Measurements from ENCODE around the gene GSK3B. TPM values are rescaled to one million over a fixed set of nuclear protein-coding genes. Genes with fewer than 3 reads are reported as not detected.

The GSK3B gene
- total RNA-seq, 1 experiment from 2014 or later = 56.5 TPM

- Mint-ChIP-seq H3K4me1 (peaks cover 23 to 35% of the 10 kb centered on the region in 2 experiments), H3K9me3 (no peaks in the 10 kb centered on the region), H3K27me3 (ENCODE audit: low read depth) (no peaks in the 10 kb centered on the region), H3K36me3 (ENCODE audit: insufficient read depth in 1 of 3, low read depth in 3 of 3) (no peaks in the 10 kb centered on the region; a peak in 2 of 7 replicates), H3K4me3 (no peak overlapping the region), H3K27ac (no peak overlapping the region)
- Histone ChIP-seq H3K27me3 (ENCODE audit: insufficient read depth, low read length) (no peaks in the 10 kb centered on the region), H3K4ac (ENCODE audit: low read depth, low read length) (no peak overlapping the region), H3K18ac (ENCODE audit: insufficient read length, low read depth, low read length) (no peak overlapping the region), H3K9ac (ENCODE audit: extremely low read depth, insufficient read length, low read length) (no peak overlapping the region), H4K20me1 (ENCODE audit: control insufficient read depth, insufficient read depth, insufficient read length) (no peaks in the 10 kb centered on the region), H2BK20ac (ENCODE audit: low read depth, low read length, poor library complexity, severe bottlenecking) (no peak overlapping the region), H2BK12ac (ENCODE audit: insufficient read length, low read depth, low read length) (no peak overlapping the region), H3K23ac (ENCODE audit: insufficient read length, low read depth, low read length) (no peak overlapping the region), H3K23me2 (ENCODE audit: insufficient read length, low read depth, low read length, poor library complexity, severe bottlenecking) (no peaks in the 10 kb centered on the region), H3K4me1 (ENCODE audit: insufficient read depth, low read length) (no peaks in the 10 kb centered on the region), H3K79me1 (ENCODE audit: insufficient read depth, low read depth, low read length, poor library complexity, severe bottlenecking) (peaks cover 2% of the 10 kb centered on the region), H4K5ac (ENCODE audit: insufficient read length, low read depth, low read length) (no peak overlapping the region), H3K79me2 (ENCODE audit: insufficient read depth, low read length) (peaks cover 5% of the 10 kb centered on the region; the same call in 1 of the 2 replicates), H2BK120ac (ENCODE audit: low read depth, low read length, poor library complexity, severe bottlenecking) (no peak overlapping the region), H4K8ac (replicated peaks; ENCODE audit: insufficient read length, low read depth, low read length) (no peak overlapping the region), H3K4me2 (ENCODE audit: insufficient read depth, insufficient read length, low read length) (no peak overlapping the region), H3T11ph (ENCODE audit: low read length) (no peak overlapping the region), H2AK5ac (ENCODE audit: insufficient read length, low read length) (no peak overlapping the region), H3K9me3 (ENCODE audit: control insufficient read depth, low read depth, low read length) (no peaks in the 10 kb centered on the region), H3K56ac (ENCODE audit: insufficient read length, low read depth, low read length) (no peak overlapping the region), H3K27ac (ENCODE audit: insufficient read length, low read depth, low read length) (no peak overlapping the region), H2AFZ (ENCODE audit: low read length) (no peak overlapping the region), H4K91ac (ENCODE audit: insufficient read length, low read depth, low read length) (no peak overlapping the region), H3K14ac (ENCODE audit: insufficient read depth, low read length) (no peak overlapping the region), H2BK5ac (ENCODE audit: insufficient read length, low read length) (no peak overlapping the region), H2BK15ac (ENCODE audit: low read depth, low read length) (no peak overlapping the region)
- TF ChIP-seq CTCF (conservative IDR thresholded peaks at IDR 0.05) = no peak
- DNase-seq = no peak
- WGBS (ENCODE audit: extremely low coverage, insufficient read length, low lambda C conversion rate) = no CpG with 5 or more reads among the region's 1 CpG
Observed at GRCh38 chr3:120024103-120024502, 70.1 kb downstream of the GSK3B start.
